ENCODE data around the gene CYP4V2. TPM values are rescaled to one million over a fixed set of nuclear protein-coding genes. Genes with fewer than 3 reads are reported as not detected.

CYP4V2 gene
- total and polyA plus RNA-seq, 2 experiments from 2014 or later, result 1.5 to 3.1 TPM

GRCh38 chr4:186202490-186203140 is 11.2 kb downstream of the CYP4V2 start (continued):
- TF ChIP-seq ZNF462 (CRISPR knock-in tag; IDR thresholded peaks at IDR 0.05) (no peak), NANOG (IDR thresholded peaks at IDR 0.05; ENCODE audit: borderline replicate concordance) (no peak), POLR2AphosphoS5 (IDR thresholded peaks at IDR 0.05; ENCODE audit: low read depth) (no peak), JUNB (IDR thresholded peaks at IDR 0.05; ENCODE audit: unreplicated experiment) (no peak), EZH2 (IDR thresholded peaks at IDR 0.05; ENCODE audit: low read depth, unreplicated experiment) (no peak), CREB1 (CRISPR knock-in tag; IDR thresholded peaks at IDR 0.05; ENCODE audit: low read depth) (no peak), ETS1 (IDR thresholded peaks at IDR 0.05) (no peak), CTCF (conservative IDR thresholded peaks at IDR 0.05; ENCODE audit: low read depth in 2 of 2) (no peak), STAT1 (IDR thresholded peaks at IDR 0.05; ENCODE audit: unreplicated experiment) (no peak)
